Measurements from ENCODE around the gene PDE7B.

Gene PDE7B

DNA sequence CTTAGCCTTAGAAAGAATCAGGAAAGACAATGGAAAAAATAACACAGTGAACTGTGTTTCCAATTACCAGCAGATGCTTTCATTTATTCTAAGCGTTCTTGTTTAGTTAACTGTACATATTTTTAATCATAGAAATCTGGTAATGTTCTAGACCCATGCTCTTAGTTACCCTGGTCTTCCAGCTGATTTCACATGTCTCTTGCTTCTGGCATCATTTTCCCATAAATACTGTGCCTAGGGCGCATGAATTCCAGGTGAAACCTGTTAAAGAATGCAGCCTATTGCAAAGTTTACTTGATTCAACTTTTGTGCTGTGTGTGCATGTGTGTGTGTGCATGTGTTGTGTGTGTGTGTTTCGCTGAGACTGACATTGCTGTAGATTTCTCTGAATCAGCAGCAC lies 178.6 kb downstream of the PDE7B start:
- DNase-seq (ENCODE audit: low read depth in 2 of 2): no peak

GRCh38 chr6:136031982-136032381 lies 180.5 kb downstream of the PDE7B start:
- DNase-seq (ENCODE audit: low read depth in 2 of 2): no peak

DNA sequence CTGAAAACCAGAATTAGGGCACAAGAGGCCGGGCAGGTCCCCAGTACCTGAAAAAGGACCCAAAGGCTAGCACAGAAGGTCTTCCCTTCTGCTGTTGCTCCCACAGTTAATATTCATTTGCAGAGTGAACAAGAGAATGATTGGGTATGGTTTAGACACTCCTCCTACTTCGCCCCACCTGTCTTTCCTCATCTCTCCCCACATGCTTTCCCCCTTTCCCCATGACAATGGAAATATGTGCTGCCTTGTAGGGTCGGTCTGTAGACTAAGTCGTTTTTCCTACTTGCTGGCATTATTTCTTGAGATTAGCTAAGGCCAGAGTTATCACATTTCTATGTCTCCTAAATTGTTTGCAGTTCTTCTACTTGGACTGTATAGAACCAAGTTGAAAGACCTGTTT lies 181.9 kb downstream of the PDE7B start:
- DNase-seq (ENCODE audit: low read depth in 2 of 2): no peak

DNA sequence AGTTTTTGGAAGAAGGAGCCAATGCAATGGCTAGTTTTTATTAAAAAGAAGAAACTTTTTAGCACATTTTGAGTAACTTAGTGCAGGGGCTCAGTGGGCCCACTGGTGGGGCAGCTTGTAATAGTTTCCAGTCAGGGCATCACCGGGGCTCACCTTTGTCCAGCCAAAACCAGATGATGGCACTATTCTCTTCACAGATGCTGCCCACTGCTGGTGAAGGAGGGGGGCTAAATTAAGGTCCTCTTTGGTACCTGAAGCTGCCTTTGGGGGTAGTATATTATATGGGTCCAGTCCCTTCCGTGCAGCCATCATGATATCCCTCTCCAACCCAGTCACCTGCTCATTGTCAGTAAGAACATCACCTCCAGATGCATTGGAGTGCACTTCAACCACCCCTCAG lies 182.9 kb downstream of the PDE7B start:
- no peak for DNase-seq (ENCODE audit: low read depth in 2 of 2)

- no peak for DNase-seq (ENCODE audit: low read depth in 2 of 2)
These were observed 184.0 kb downstream of the PDE7B start for GRCh38 chr6:136035378-136036070.

GRCh38 chr6:136036071-136036380 lies 184.5 kb downstream of the PDE7B start:
- no peak for DNase-seq (ENCODE audit: low read depth in 2 of 2)

DNA sequence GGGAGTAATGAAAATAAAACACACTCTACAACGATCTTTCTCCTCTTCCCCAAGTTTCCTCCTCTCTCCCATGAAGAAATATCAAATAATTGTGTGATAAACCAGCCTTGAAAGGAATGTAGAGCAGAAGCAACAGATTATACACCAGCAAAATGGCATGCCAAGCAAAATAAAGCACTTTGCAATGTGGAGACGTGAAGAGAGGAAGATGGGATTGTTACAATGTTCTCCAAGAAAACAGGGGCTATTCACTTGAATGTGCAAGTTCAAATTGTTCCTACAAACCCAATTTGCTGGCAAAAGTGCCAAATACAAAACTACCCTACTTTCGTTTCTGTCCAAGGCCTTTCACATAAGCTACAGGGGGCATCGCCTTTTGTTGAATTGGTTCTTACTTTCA lies 185.1 kb downstream of the PDE7B start:
- no peak for DNase-seq (ENCODE audit: low read depth in 2 of 2)

GRCh38 chr6:136037242-136037875 lies 185.9 kb downstream of the PDE7B start:
- DNase-seq (ENCODE audit: low read depth in 2 of 2): no peak

DNA sequence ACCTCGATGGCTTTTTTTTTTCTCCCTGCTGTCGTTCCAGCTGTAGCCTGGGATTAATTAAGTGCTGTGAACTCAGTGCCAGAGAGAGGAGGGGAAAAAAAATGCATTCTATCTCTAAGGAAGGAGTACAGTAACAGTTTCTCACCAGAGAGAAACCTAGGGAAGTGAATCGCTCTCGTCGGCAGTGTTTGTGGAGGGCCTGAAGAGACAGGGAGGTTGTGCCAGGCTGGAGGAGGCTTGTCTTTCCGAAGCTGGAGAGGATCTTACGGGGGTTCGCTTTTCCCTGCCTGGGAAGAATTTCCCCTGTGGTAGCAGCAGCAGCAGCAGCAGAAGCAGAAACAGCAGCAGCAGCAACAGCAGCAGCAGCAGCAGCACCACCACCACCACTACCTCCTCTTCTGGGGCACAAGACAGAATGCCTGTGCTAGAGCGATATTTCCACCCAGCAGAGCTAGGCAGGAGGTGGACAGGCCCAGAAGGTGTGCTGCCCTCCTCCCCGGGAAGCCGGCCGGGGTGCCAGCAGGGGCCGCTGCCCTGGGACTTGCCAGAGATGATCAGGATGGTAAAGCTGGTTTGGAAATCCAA lies 186.5 kb downstream of the PDE7B start:
- DNase-seq (ENCODE audit: low read depth in 2 of 2): no peak

GRCh38 chr6:136038531-136038930 lies 187.0 kb downstream of the PDE7B start:
- no peak for DNase-seq (ENCODE audit: low read depth in 2 of 2)

DNA sequence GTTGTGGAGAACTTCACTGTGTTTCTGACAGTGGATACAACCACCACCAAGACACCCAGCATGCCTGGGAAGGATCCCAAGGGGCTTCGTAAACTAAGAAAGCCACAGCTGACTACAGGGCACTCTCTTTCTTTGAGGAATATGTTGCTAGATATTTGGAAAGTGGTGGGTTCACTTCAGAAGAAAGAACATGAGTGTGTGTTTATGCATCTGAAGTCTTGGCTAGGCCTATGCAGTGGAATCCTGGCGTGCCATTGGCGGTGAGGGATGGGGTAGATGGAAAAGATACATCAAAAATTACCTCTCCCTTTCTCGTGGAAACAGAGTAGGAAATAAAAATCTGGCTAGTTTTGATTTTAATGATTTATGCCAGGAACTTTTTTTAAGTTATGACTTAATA lies 187.7 kb downstream of the PDE7B start:
- DNase-seq (ENCODE audit: low read depth in 2 of 2): no peak

DNA sequence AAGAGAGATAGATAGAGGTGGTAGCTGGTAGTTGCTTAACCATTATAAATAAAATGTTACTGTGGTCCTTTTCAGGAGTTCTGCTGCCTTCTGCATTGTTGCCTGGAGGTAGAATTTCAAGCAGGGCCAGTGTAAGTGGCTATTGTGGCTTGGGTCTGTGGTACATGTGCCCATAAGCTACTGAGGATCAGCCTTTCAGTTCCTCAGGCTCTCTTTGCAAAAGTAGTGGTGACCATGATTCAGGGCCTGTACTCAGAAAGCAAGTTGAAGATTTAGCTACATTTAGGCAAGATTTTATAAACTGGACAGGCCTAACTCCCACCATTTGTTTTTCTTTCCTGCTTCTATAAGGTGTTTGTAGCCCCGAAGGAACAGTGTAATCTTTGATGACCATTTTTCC lies 199.0 kb downstream of the PDE7B start:
- no peak for DNase-seq (ENCODE audit: low read depth in 2 of 2)

DNA sequence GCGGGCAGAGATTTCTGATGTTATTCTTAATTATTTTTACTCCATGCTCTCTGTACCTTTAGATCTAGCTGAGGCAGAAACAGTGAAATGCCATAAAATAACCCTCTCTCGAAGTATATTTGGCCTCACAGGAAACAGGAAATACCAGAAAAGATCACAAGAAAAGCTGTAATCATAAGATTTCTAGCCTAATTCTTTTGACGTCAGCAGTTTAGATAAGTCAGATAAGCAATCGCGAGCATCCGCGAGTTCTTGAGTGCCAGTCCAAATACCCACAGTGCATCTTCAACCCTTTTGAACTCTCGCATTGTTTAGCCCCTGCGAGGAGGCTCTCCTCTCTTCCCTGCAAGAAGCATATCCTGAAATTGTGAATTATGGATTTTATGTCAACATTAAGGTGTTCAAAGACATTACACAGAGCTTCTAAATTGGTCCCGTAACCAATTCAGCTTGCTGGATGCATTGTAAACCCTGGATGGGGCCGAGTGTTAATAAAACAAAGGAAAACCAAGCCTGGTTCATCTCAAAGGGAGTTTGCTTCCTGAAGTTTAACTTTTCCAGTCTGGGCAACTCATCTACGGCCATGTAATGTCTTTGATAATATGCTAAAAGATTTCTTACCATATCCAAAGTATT lies 199.8 kb downstream of the PDE7B start:
- DNase-seq (ENCODE audit: low read depth in 2 of 2): no peak

- DNase-seq (ENCODE audit: low read depth in 2 of 2): no peak
These were observed 200.5 kb downstream of the PDE7B start for GRCh38 chr6:136052031-136052430.

- no peak for DNase-seq (ENCODE audit: low read depth in 2 of 2)
These were observed 207.4 kb downstream of the PDE7B start for GRCh38 chr6:136058852-136059251.

GRCh38 chr6:136059308-136059707 lies 207.8 kb downstream of the PDE7B start:
- no peak for DNase-seq (ENCODE audit: low read depth in 2 of 2)

DNA sequence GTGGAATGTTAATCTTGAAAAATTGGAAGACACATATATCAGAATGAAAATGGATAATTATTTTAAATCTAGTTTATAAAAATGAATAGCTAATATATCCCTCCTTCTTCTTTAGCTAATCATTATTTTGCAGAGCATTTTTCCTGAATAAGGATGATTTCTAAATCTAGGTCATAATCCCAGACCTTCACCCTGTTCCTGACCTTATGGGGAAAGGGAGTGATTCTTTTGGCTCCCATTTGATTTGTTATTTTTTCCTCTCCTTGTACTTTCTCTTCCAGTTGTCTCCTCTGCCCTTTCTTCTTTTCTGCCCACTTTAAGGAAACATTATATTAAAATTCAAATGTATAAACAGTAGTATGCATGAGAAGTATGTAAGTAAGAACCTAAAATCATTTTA lies 208.6 kb downstream of the PDE7B start:
- DNase-seq (ENCODE audit: low read depth in 2 of 2): no peak

- DNase-seq (ENCODE audit: low read depth in 2 of 2): no peak
These were observed 209.3 kb downstream of the PDE7B start for GRCh38 chr6:136060759-136061158.

GRCh38 chr6:136061701-136062100 lies 210.2 kb downstream of the PDE7B start:
- DNase-seq (ENCODE audit: low read depth in 2 of 2): no peak

DNA sequence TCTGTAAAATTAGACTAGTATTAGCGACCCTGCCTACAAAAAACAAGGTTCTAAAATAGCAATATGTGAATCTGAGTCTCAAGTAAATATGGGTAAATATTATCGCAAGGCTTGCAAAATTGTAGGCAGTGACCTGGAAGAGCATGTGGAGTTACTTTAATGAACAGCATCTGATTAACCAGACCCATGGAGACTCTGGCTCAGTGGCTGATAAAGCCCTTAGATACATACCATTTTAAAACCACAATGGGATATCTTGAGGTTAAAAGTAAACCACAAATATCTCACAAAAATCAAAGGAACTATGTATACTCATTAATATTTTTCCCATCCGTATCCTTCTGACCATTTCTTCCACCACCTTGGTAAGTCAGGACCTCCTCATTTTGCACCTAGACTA lies 211.6 kb downstream of the PDE7B start:
- no peak for DNase-seq (ENCODE audit: low read depth in 2 of 2)

- no peak for DNase-seq (ENCODE audit: low read depth in 2 of 2)
These were observed 214.5 kb downstream of the PDE7B start for GRCh38 chr6:136066005-136066404.

GRCh38 chr6:136067731-136068341 lies 216.3 kb downstream of the PDE7B start:
- DNase-seq (ENCODE audit: low read depth in 2 of 2): no peak

- no peak for DNase-seq (ENCODE audit: low read depth in 2 of 2)
These were observed 217.6 kb downstream of the PDE7B start for GRCh38 chr6:136069119-136069518.

Data from stimulated activated CD8-positive, alpha-beta memory T cell treated with anti-CD3 and anti-CD28 coated beads, Interleukin-2, amount 100 ng/mL, for 1 hour (primary cell).